ENCODE results near the gene MET.

MET gene

GRCh38 chr7:116707289-116707688 lies 35.3 kb downstream of the MET start:
- TF ChIP-seq ZNF274 (IDR thresholded peaks at IDR 0.05; ENCODE audit: low read depth, low read length) (no peak), SUZ12 (IDR thresholded peaks at IDR 0.05; ENCODE audit: extremely low read depth, insufficient read depth, insufficient read length) (no peak), YY1 (IDR thresholded peaks at IDR 0.05; ENCODE audit: insufficient read depth, insufficient read length) (no peak)
- no peaks in the 10 kb centered on the region for H3K27me3 ChIP-seq (ENCODE audit: insufficient read depth, insufficient read length)
- H3K4me1 ChIP-seq (ENCODE audit: insufficient read depth, insufficient read length) = no peaks in the 10 kb centered on the region
- H3K36me3 ChIP-seq (ENCODE audit: insufficient read depth, insufficient read length, low read length) = no peaks in the 10 kb centered on the region
- DNase-seq (ENCODE audit: low read depth, low spot score) = no peak
- H3K4me3 ChIP-seq (ENCODE audit: insufficient read length, low read depth) = no peak overlapping the region
- H3K9me3 ChIP-seq (ENCODE audit: insufficient read depth, low read length) = no peaks in the 10 kb centered on the region
- H3K9ac ChIP-seq (ENCODE audit: insufficient read length, low read depth) = no peak overlapping the region

- no peaks in the 10 kb centered on the region for H3K27me3 ChIP-seq (ENCODE audit: insufficient read depth, insufficient read length)
- DNase-seq (ENCODE audit: low read depth, low spot score) = no peak
- H3K36me3 ChIP-seq (ENCODE audit: insufficient read depth, insufficient read length, low read length) = no peaks in the 10 kb centered on the region
- H3K9me3 ChIP-seq (ENCODE audit: insufficient read depth, low read length) = no peaks in the 10 kb centered on the region
- TF ChIP-seq SUZ12 (IDR thresholded peaks at IDR 0.05; ENCODE audit: extremely low read depth, insufficient read depth, insufficient read length) (no peak), ZNF274 (IDR thresholded peaks at IDR 0.05; ENCODE audit: low read depth, low read length) (no peak), YY1 (IDR thresholded peaks at IDR 0.05; ENCODE audit: insufficient read depth, insufficient read length) (no peak)
- no peaks in the 10 kb centered on the region for H3K4me1 ChIP-seq (ENCODE audit: insufficient read depth, insufficient read length)
- H3K4me3 ChIP-seq (ENCODE audit: insufficient read length, low read depth) = no peak overlapping the region
- H3K9ac ChIP-seq (ENCODE audit: insufficient read length, low read depth) = no peak overlapping the region
Observed at GRCh38 chr7:116708248-116708647, 36.3 kb downstream of the MET start.

GRCh38 chr7:116708861-116709260 lies 36.9 kb downstream of the MET start:
- no peaks in the 10 kb centered on the region for H3K9me3 ChIP-seq (ENCODE audit: insufficient read depth, low read length)
- no peaks in the 10 kb centered on the region for H3K27me3 ChIP-seq (ENCODE audit: insufficient read depth, insufficient read length)
- no peak overlapping the region for H3K4me3 ChIP-seq (ENCODE audit: insufficient read length, low read depth)
- DNase-seq (ENCODE audit: low read depth, low spot score) = no peak
- TF ChIP-seq SUZ12 (IDR thresholded peaks at IDR 0.05; ENCODE audit: extremely low read depth, insufficient read depth, insufficient read length) = no peak
- TF ChIP-seq ZNF274 (IDR thresholded peaks at IDR 0.05; ENCODE audit: low read depth, low read length) = no peak
- TF ChIP-seq YY1 (IDR thresholded peaks at IDR 0.05; ENCODE audit: insufficient read depth, insufficient read length) = no peak
- H3K9ac ChIP-seq (ENCODE audit: insufficient read length, low read depth) = no peak overlapping the region
- H3K4me1 ChIP-seq (ENCODE audit: insufficient read depth, insufficient read length) = no peaks in the 10 kb centered on the region
- no peaks in the 10 kb centered on the region for H3K36me3 ChIP-seq (ENCODE audit: insufficient read depth, insufficient read length, low read length)

GRCh38 chr7:116709336-116709735 lies 37.3 kb downstream of the MET start:
- no peaks in the 10 kb centered on the region for H3K27me3 ChIP-seq (ENCODE audit: insufficient read depth, insufficient read length)
- H3K9ac ChIP-seq (ENCODE audit: insufficient read length, low read depth) = no peak overlapping the region
- H3K36me3 ChIP-seq (ENCODE audit: insufficient read depth, insufficient read length, low read length) = no peaks in the 10 kb centered on the region
- no peak for DNase-seq (ENCODE audit: low read depth, low spot score)
- H3K9me3 ChIP-seq (ENCODE audit: insufficient read depth, low read length) = no peaks in the 10 kb centered on the region
- H3K4me1 ChIP-seq (ENCODE audit: insufficient read depth, insufficient read length) = no peaks in the 10 kb centered on the region
- H3K4me3 ChIP-seq (ENCODE audit: insufficient read length, low read depth) = no peak overlapping the region
- TF ChIP-seq ZNF274 (IDR thresholded peaks at IDR 0.05; ENCODE audit: low read depth, low read length) = no peak
- no peak for TF ChIP-seq YY1 (IDR thresholded peaks at IDR 0.05; ENCODE audit: insufficient read depth, insufficient read length)
- TF ChIP-seq SUZ12 (IDR thresholded peaks at IDR 0.05; ENCODE audit: extremely low read depth, insufficient read depth, insufficient read length) = no peak

GRCh38 chr7:116710764-116711452 lies 38.9 kb downstream of the MET start:
- no peak overlapping the region for H3K9ac ChIP-seq (ENCODE audit: insufficient read length, low read depth)

GRCh38 chr7:116711790-116712189 lies 39.8 kb downstream of the MET start:
- TF ChIP-seq YY1 (IDR thresholded peaks at IDR 0.05; ENCODE audit: insufficient read depth, insufficient read length) = no peak
- no peak for TF ChIP-seq SUZ12 (IDR thresholded peaks at IDR 0.05; ENCODE audit: extremely low read depth, insufficient read depth, insufficient read length)
- no peak for TF ChIP-seq ZNF274 (IDR thresholded peaks at IDR 0.05; ENCODE audit: low read depth, low read length)
- Histone ChIP-seq H3K4me1 (ENCODE audit: insufficient read depth, insufficient read length) (no peaks in the 10 kb centered on the region), H3K9ac (ENCODE audit: insufficient read length, low read depth) (no peak overlapping the region), H3K4me3 (ENCODE audit: insufficient read length, low read depth) (no peak overlapping the region), H3K27me3 (ENCODE audit: insufficient read depth, insufficient read length) (no peaks in the 10 kb centered on the region), H3K36me3 (ENCODE audit: insufficient read depth, insufficient read length, low read length) (no peaks in the 10 kb centered on the region), H3K9me3 (ENCODE audit: insufficient read depth, low read length) (no peaks in the 10 kb centered on the region)
- no peak for DNase-seq (ENCODE audit: low read depth, low spot score)

More at GRCh38 chr7:116710764-116711452, 38.9 kb downstream of the MET start:
- Histone ChIP-seq H3K4me3 (ENCODE audit: insufficient read length, low read depth) (no peak overlapping the region), H3K4me1 (ENCODE audit: insufficient read depth, insufficient read length) (no peaks in the 10 kb centered on the region), H3K9me3 (ENCODE audit: insufficient read depth, low read length) (no peaks in the 10 kb centered on the region), H3K36me3 (ENCODE audit: insufficient read depth, insufficient read length, low read length) (no peaks in the 10 kb centered on the region), H3K27me3 (ENCODE audit: insufficient read depth, insufficient read length) (no peaks in the 10 kb centered on the region)
- TF ChIP-seq SUZ12 (IDR thresholded peaks at IDR 0.05; ENCODE audit: extremely low read depth, insufficient read depth, insufficient read length) (no peak), ZNF274 (IDR thresholded peaks at IDR 0.05; ENCODE audit: low read depth, low read length) (no peak), YY1 (IDR thresholded peaks at IDR 0.05; ENCODE audit: insufficient read depth, insufficient read length) (no peak)
- DNase-seq (ENCODE audit: low read depth, low spot score) = no peak

- no peak for DNase-seq (ENCODE audit: low read depth, low spot score)
- TF ChIP-seq SUZ12 (IDR thresholded peaks at IDR 0.05; ENCODE audit: extremely low read depth, insufficient read depth, insufficient read length) = no peak
- no peak for TF ChIP-seq ZNF274 (IDR thresholded peaks at IDR 0.05; ENCODE audit: low read depth, low read length)
- no peak for TF ChIP-seq YY1 (IDR thresholded peaks at IDR 0.05; ENCODE audit: insufficient read depth, insufficient read length)
- no peaks in the 10 kb centered on the region for H3K36me3 ChIP-seq (ENCODE audit: insufficient read depth, insufficient read length, low read length)
- H3K4me1 ChIP-seq (ENCODE audit: insufficient read depth, insufficient read length) = no peaks in the 10 kb centered on the region
- no peak overlapping the region for H3K9ac ChIP-seq (ENCODE audit: insufficient read length, low read depth)
- H3K9me3 ChIP-seq (ENCODE audit: insufficient read depth, low read length) = no peaks in the 10 kb centered on the region
- no peaks in the 10 kb centered on the region for H3K27me3 ChIP-seq (ENCODE audit: insufficient read depth, insufficient read length)
- no peak overlapping the region for H3K4me3 ChIP-seq (ENCODE audit: insufficient read length, low read depth)
Observed at GRCh38 chr7:116713500-116713899, 41.5 kb downstream of the MET start.

All from NT2/D1 (cell line).